ENCODE data around the gene RPS6KA5. TPM values are rescaled to one million over a fixed set of nuclear protein-coding genes. Genes with fewer than 3 reads are reported as not detected.
"Not testable (repeated sequence)": the region's sequence is repeated elsewhere in the genome, so short reads cannot be mapped to it uniquely, and the experiment has no call there.

The RPS6KA5 gene
- total RNA-seq, 1 donor from 2014 or later: 0.21 TPM

DNA sequence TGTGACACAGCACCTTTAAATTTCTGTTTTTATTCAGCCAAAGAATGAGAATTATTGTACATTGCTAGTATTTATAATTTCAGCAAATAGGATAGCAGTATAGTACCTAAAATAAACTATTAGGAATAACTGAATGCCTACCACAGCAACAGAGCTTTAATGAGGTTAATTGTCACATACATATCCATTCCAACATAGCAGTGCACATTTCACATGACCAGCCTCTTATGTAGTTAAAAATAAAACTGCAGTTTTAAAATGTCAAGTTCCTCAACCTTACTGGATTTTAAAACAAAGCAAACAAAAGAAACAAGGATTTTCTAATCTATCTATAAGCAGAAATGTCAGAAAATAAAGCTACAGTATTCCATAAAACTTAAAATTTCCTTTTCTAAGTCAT lies 193.6 kb downstream of the RPS6KA5 start:
- no peaks in the 10 kb centered on the region for H3K27me3 ChIP-seq
- no peaks in the 10 kb centered on the region for H3K4me1 ChIP-seq
- TF ChIP-seq, protein P1, sequence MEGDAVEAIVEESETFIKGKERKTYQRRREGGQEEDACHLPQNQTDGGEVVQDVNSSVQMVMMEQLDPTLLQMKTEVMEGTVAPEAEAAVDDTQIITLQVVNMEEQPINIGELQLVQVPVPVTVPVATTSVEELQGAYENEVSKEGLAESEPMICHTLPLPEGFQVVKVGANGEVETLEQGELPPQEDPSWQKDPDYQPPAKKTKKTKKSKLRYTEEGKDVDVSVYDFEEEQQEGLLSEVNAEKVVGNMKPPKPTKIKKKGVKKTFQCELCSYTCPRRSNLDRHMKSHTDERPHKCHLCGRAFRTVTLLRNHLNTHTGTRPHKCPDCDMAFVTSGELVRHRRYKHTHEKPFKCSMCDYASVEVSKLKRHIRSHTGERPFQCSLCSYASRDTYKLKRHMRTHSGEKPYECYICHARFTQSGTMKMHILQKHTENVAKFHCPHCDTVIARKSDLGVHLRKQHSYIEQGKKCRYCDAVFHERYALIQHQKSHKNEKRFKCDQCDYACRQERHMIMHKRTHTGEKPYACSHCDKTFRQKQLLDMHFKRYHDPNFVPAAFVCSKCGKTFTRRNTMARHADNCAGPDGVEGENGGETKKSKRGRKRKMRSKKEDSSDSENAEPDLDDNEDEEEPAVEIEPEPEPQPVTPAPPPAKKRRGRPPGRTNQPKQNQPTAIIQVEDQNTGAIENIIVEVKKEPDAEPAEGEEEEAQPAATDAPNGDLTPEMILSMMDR (IDR thresholded peaks at IDR 0.05): no peak
- DNase-seq (ENCODE audit: low spot score in 2 of 2): no peak
- intact Hi-C loops (cut with DNase I): no loop called here
- H3K9me3 ChIP-seq: no peaks in the 10 kb centered on the region
- no peak overlapping the region for H3K27ac ChIP-seq
- H3K36me3 ChIP-seq: no peaks in the 10 kb centered on the region
- H3K4me3 ChIP-seq: no peak overlapping the region

DNA sequence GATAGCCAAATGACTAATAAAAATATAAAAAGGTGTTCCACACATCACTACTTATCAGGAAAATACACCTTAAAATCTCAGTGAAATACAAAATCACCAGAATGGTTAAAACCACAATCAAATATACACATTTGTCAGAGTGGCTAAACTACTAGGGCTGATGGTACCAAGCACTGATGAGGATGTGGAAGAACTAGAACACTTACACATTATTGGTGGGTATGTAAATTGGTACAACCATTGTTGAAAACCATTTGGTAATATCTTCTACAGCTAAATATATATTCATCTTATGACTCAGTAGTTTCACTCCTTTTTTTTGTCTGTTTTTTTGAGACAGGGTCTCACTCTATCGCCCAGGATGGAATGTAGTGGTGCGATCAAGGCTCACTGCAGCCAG lies 195.7 kb downstream of the RPS6KA5 start:
- TF ChIP-seq, protein P1 (IDR thresholded peaks at IDR 0.05): no peak
- Histone ChIP-seq H3K4me1 (no peaks in the 10 kb centered on the region), H3K4me3 (no peak overlapping the region), H3K9me3 (no peaks in the 10 kb centered on the region), H3K36me3 (no peaks in the 10 kb centered on the region), H3K27me3 (no peaks in the 10 kb centered on the region), H3K27ac (no peak overlapping the region)
- intact Hi-C loops (cut with DNase I): no loop called here
- no peak for DNase-seq (ENCODE audit: low spot score in 2 of 2)

DNA sequence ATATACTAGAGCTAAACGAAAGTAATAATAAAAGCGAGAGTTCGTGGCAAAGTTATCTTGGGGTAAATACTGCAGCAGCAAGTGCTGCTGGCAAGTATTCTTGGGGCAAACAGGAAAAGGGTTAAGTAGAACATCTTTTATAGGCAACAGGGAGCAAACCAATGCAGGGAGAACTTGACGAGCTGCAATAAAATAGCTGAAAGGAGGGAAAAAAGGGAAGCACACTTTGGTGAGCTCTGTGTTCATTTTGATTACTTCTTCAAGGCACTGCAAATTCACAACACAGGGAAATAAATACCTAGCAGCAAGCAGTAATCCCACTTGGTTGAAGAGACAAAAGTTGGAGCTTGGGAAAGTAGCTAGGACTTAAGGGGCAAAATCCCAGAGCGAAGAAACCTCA lies 201.9 kb downstream of the RPS6KA5 start:
- H3K36me3 ChIP-seq: no peaks in the 10 kb centered on the region
- H3K27me3 ChIP-seq: no peaks in the 10 kb centered on the region
- DNase-seq (ENCODE audit: low spot score in 2 of 2): no peak
- no peaks in the 10 kb centered on the region for H3K4me1 ChIP-seq
- intact Hi-C loops (cut with DNase I): no loop called here
- no peaks in the 10 kb centered on the region for H3K9me3 ChIP-seq
- no peak overlapping the region for H3K27ac ChIP-seq
- H3K4me3 ChIP-seq: no peak overlapping the region
- TF ChIP-seq, protein P1 (IDR thresholded peaks at IDR 0.05): no peak

DNA sequence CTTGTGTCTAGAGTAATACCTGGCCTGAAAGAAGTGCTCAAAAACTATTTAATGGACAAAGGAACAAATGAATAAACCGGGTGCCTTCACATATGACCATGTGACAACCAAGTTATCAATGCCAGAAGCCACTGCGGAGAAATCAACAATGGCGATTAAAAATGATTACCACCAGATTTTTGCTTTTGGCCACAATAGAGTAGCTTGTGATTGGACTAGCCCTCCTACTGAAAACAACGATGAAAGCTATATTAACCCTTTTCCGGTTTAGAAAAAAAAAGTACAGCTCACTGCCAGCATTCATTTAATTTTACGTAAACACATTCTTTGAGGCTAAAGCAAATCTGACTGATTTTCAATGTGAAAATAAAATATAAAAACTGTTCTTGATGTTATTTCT lies 202.6 kb downstream of the RPS6KA5 start:
- TF ChIP-seq, protein P1 (IDR thresholded peaks at IDR 0.05): no peak
- H3K4me1 ChIP-seq: no peaks in the 10 kb centered on the region
- H3K27me3 ChIP-seq: no peaks in the 10 kb centered on the region
- H3K9me3 ChIP-seq: no peaks in the 10 kb centered on the region
- H3K4me3 ChIP-seq: no peak overlapping the region
- intact Hi-C loops (cut with DNase I): no loop called here
- H3K36me3 ChIP-seq: no peaks in the 10 kb centered on the region
- DNase-seq (ENCODE audit: low spot score in 2 of 2): no peak
- H3K27ac ChIP-seq: no peak overlapping the region

DNA sequence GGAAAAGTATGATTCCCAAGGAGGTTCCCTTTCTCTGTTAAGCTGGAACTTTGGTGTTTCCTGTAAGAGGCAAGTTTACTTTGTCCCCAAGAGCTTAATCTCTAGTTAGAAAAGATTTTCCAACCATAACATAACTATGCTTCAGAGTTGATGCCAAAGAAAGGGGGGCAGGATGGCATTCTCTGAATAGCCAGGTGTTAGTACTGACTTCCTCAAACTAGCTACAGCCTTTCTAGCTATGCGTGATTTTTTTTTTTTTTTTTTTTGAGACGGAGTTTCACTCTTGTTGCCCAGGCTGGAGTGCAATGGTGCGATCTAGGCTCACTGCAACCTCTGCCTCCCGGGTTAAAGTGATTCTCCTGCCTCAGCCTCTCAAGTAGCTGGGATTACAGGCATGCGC lies 204.3 kb downstream of the RPS6KA5 start:
- H3K36me3 ChIP-seq; H3K4me1 ChIP-seq; H3K27me3 ChIP-seq; DNase-seq (ENCODE audit: low spot score in 2 of 2); H3K27ac ChIP-seq; H3K4me3 ChIP-seq; H3K9me3 ChIP-seq; intact Hi-C loops (cut with DNase I): not testable (repeated sequence)

DNA sequence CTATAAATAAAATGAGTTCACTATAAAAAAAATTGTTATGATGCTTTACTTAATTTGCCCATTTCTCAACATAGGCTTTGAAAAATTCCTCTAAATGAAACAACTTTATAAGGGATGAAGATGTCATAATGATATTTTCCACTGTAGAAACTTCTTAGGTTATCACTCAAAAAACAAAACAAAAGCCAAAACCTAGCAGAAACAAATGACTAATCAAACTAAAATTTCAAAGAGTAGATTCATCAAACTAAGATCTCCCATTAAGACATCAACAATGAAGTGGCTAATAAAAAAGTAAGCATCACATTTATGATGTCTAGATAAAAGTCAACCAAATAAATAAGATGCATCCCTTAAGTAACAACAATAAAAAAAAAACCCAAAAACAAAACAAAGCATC lies 207.3 kb downstream of the RPS6KA5 start:
- TF ChIP-seq, protein P1 (IDR thresholded peaks at IDR 0.05): no peak
- Histone ChIP-seq H3K27ac (no peak overlapping the region), H3K36me3 (no peaks in the 10 kb centered on the region), H3K4me1 (no peaks in the 10 kb centered on the region), H3K4me3 (no peak overlapping the region), H3K9me3 (no peaks in the 10 kb centered on the region), H3K27me3 (no peaks in the 10 kb centered on the region)
- DNase-seq (ENCODE audit: low spot score in 2 of 2): no peak
- intact Hi-C loops (cut with DNase I): no loop called here

Measured in ascending aorta (tissue), 2 donors.